SK-N-MC (cell line): ENCODE measurements around the gene CLHC1.

Experiments
- EZH2 ChIP-seq: fragments of 200-600 bp; sonication (generic); IDR thresholded peaks from one replicate; pipeline ENCODE4 v1.6.1; 2017; ENCODE audit warnings: antibody characterized with exemption
- POLR2AphosphoS5 ChIP-seq: IDR thresholded peaks from 2 replicates; pipeline ENCODE4 v1.6.1; 2012; ENCODE audit warnings: mild to moderate bottlenecking, low read depth, low read length, borderline replicate concordance

DNA sequence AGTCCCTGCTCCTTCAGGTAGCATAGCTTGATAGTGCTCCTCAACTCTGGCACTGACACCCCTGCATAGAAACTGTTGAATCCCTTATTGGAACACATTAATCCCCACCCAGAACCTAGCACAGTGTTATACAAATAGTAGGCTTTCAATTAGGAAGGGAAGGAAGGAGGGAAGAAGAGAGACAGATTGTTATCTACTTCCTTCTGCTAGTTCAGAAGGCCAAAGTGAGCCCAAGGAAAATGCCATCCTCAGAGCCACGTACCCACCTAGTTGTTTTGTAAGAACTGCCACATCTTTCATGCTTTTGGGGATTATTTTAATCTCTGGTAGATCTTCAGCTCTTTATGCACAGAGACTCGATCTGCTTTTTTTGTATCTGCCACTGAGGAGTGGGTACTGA lies 75.1 kb downstream of the CLHC1 start:
- TF ChIP-seq EZH2 = no peak
- TF ChIP-seq POLR2AphosphoS5 = no peak
